GM18858 (cell line): ENCODE measurements around the gene WDR82.

ENCODE experiments used
- ATAC-seq: cut with Tn5 transposase; IDR thresholded peaks from one replicate; pipeline ENCODE4 v1.9.1; 2021; ENCODE audit not compliant: unreplicated experiment

WDR82 gene

GRCh38 chr3:52257911-52258310, 20.5 kb downstream of the WDR82 start:
- no peak for ATAC-seq

- ATAC-seq, result no peak
Measured at GRCh38 chr3:52256622-52257021, 21.8 kb downstream of the WDR82 start.

- ATAC-seq, result no peak
Measured at GRCh38 chr3:52256159-52256558, 22.3 kb downstream of the WDR82 start.

GRCh38 chr3:52254608-52255007, 23.8 kb downstream of the WDR82 start:
- ATAC-seq, result no peak

GRCh38 chr3:52253314-52254304, 24.8 kb downstream of the WDR82 start:
- ATAC-seq, result peak; percentile 90

- no peak for ATAC-seq
Measured at GRCh38 chr3:52250122-52250521, 28.3 kb downstream of the WDR82 start.

GRCh38 chr3:52249683-52250082, 28.8 kb downstream of the WDR82 start:
- ATAC-seq, result no peak

GRCh38 chr3:52248816-52249547, 29.5 kb downstream of the WDR82 start:
- no peak for ATAC-seq

- ATAC-seq, result no peak
Measured at GRCh38 chr3:52248165-52248541, 30.3 kb downstream of the WDR82 start.

GRCh38 chr3:52247409-52248164, 30.9 kb downstream of the WDR82 start:
- no peak for ATAC-seq

GRCh38 chr3:52246728-52247408, 31.6 kb downstream of the WDR82 start:
- no peak for ATAC-seq

GRCh38 chr3:52246264-52246620, 32.2 kb downstream of the WDR82 start:
- ATAC-seq, result no peak

GRCh38 chr3:52245322-52246263, 32.9 kb downstream of the WDR82 start, which contains the start of gene PPM1M:
PPM1M (plus strand) TSS chr3:52245759; CDS start chr3:52245825, 66 bp downstream.
- no peak for ATAC-seq

- peak; percentile 33 for ATAC-seq
Measured at GRCh38 chr3:52243791-52244628, 34.4 kb downstream of the WDR82 start.

- ATAC-seq, result no peak
Measured at GRCh38 chr3:52242039-52242438, 36.4 kb downstream of the WDR82 start.

GRCh38 chr3:52240886-52241370, 37.5 kb downstream of the WDR82 start:
- ATAC-seq, result no peak

- no peak for ATAC-seq
Measured at GRCh38 chr3:52240059-52240885, 38.2 kb downstream of the WDR82 start.
